Endodermal cell (in vitro differentiated cells): ENCODE data around the gene COL5A2. TPM values are rescaled to one million over a fixed set of nuclear protein-coding genes. Genes with fewer than 3 reads are reported as not detected.

Experiments
- DNase-seq: peaks from one replicate; pipeline ENCODE4 v3.0.0-alpha.2; 2017
- H3K27ac ChIP-seq: 2 replicates; pipeline ENCODE4 v1.5.1; 2013; ENCODE audit warnings: mild to moderate bottlenecking, low read depth, low read length, moderate library complexity
- H3K27me3 ChIP-seq: 2 replicates; pipeline ENCODE4 v1.6.1; 2013; ENCODE audit warnings: mild to moderate bottlenecking, low read length, moderate library complexity; ENCODE audit not compliant: insufficient read depth, control insufficient read depth, poor library complexity, severe bottlenecking
- H3K36me3 ChIP-seq: 2 replicates; pipeline ENCODE4 v1.7.0; 2013; ENCODE audit warnings: mild to moderate bottlenecking, low read length, moderate library complexity; ENCODE audit not compliant: control insufficient read depth, insufficient read depth
- H3K4me1 ChIP-seq: one replicate; pipeline ENCODE4 v1.7.0; 2013; ENCODE audit warnings: low read length; ENCODE audit not compliant: control insufficient read depth, insufficient read depth
- H3K4me3 ChIP-seq: 2 replicates; pipeline ENCODE4 v1.5.1; 2013; ENCODE audit warnings: mild to moderate bottlenecking, low read length, moderate library complexity
- H3K9ac ChIP-seq: 2 replicates; pipeline ENCODE4 v1.6.1; 2013; ENCODE audit warnings: mild to moderate bottlenecking, low read length, moderate library complexity; ENCODE audit not compliant: poor library complexity, severe bottlenecking; ENCODE audit errors: extremely low read depth
- H3K9me3 ChIP-seq: 2 replicates; pipeline ENCODE4 v1.6.1; 2013; ENCODE audit warnings: mild to moderate bottlenecking, low read length, moderate library complexity; ENCODE audit not compliant: control insufficient read depth
- H3K27ac Mint-ChIP-seq: 2 replicates; pipeline ENCODE4 v1.8.0; 2020; ENCODE audit warnings: mixed read lengths
- H3K27me3 Mint-ChIP-seq: 2 replicates; pipeline ENCODE4 v1.8.0; 2021; ENCODE audit warnings: mild to moderate bottlenecking, mixed read lengths; ENCODE audit not compliant: insufficient read depth
- H3K36me3 Mint-ChIP-seq: 2 replicates; pipeline ENCODE4 v1.8.0; 2020; ENCODE audit warnings: low read depth, mixed read lengths
- H3K4me1 Mint-ChIP-seq: 2 replicates; pipeline ENCODE4 v1.8.0; 2020; ENCODE audit warnings: mixed read lengths
- H3K4me3 Mint-ChIP-seq: 2 replicates; pipeline ENCODE4 v1.8.0; 2020; ENCODE audit warnings: mild to moderate bottlenecking, moderate library complexity, mixed read lengths
- H3K9me3 Mint-ChIP-seq: 2 replicates; pipeline ENCODE4 v1.8.0; 2020; ENCODE audit warnings: mild to moderate bottlenecking, mixed read lengths
- WGBS, 2 experiments: methylation state at CpG; one replicate each; pipeline versions ENCODE4 v1.1.5 to v1.1.7; 2013; ENCODE audit warnings: missing lambda C conversion rate in 2 of 2, mixed read lengths in 1 of 2; ENCODE audit not compliant: insufficient coverage in 1 of 2, insufficient read length in 1 of 2; 5-methylcytosine and 5-hydroxymethylcytosine counted together
- total RNA-seq, 2 donors: library from RNA; stranded (reverse); fragmentation: NEBNext Ultra II Directional in 1 of 2; extraction: Animal tissue kit (Norgen Biotek cat#: 25700) in 1 of 2; gene quantifications; 2 replicates in 1 of 2; 3 replicates in 1 of 2; pipeline ENCODE4 v1.2.1, GENCODE V29; 2021
- TF ChIP-seq, protein P1 (sequence below): fragments of 200-600 bp; sonication (generic); conservative IDR thresholded peaks from 2 replicates; pipeline ENCODE4 v1.5.0; 2021; ENCODE audit warnings: antibody characterized with exemption, mild to moderate bottlenecking

The COL5A2 gene
- total RNA-seq, 2 donors from 2014 or later, result 117 to 153 TPM

DNA sequence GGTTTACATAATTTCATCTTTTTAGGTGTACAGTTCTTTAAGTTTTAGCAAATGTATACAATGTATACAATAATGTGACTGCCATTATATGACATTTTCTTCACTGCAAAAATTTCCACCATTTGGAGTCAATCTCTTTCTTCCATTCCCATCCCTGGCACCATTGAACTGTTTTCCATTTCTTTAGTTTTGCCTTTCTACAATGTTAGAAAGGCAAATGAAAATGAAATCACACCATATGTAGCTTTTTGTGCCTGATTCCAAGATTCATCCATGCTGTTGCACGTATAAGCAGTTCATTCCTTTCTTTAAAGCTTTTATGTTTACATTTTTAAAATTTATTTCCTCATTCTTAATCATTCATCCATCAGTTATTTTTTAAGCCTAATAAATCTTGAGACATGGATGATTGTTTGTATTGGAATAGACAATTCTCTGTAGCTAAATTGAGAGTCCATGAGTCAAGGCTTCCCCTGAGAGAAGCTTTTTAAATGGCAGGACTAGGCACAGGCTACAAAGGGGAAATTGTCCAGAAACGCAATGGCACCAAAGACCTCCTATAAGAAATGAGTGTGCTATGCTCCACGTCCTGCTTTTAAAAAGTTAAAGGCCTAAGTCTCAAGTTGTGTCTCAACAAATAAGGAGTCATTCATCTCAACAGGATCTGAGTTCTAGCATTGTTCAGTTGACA lies 8.7 kb upstream of the COL5A2 start:
- TF ChIP-seq, protein P1, sequence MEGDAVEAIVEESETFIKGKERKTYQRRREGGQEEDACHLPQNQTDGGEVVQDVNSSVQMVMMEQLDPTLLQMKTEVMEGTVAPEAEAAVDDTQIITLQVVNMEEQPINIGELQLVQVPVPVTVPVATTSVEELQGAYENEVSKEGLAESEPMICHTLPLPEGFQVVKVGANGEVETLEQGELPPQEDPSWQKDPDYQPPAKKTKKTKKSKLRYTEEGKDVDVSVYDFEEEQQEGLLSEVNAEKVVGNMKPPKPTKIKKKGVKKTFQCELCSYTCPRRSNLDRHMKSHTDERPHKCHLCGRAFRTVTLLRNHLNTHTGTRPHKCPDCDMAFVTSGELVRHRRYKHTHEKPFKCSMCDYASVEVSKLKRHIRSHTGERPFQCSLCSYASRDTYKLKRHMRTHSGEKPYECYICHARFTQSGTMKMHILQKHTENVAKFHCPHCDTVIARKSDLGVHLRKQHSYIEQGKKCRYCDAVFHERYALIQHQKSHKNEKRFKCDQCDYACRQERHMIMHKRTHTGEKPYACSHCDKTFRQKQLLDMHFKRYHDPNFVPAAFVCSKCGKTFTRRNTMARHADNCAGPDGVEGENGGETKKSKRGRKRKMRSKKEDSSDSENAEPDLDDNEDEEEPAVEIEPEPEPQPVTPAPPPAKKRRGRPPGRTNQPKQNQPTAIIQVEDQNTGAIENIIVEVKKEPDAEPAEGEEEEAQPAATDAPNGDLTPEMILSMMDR, result no peak
- no peaks in the 10 kb centered on the region for H3K4me1 ChIP-seq
- Mint-ChIP-seq H3K36me3 (no peaks in the 10 kb centered on the region), H3K4me1 (peaks cover 5% of the 10 kb centered on the region), H3K27ac (no peak overlapping the region), H3K27me3 (no peaks in the 10 kb centered on the region), H3K4me3 (no peak overlapping the region), H3K9me3 (peaks cover 8% of the 10 kb centered on the region)
- H3K27me3 ChIP-seq, result no peaks in the 10 kb centered on the region
- no peak overlapping the region for H3K4me3 ChIP-seq
- 84 to 92% methylated on average over 2 to 3 of the region's 3 CpGs for WGBS, 2 experiments
- no peak overlapping the region for H3K9ac ChIP-seq
- no peak for DNase-seq
- H3K36me3 ChIP-seq, result no peaks in the 10 kb centered on the region
- H3K27ac ChIP-seq, result peak overlapping the region; percentile 36
- peaks cover 13% of the 10 kb centered on the region for H3K9me3 ChIP-seq

DNA sequence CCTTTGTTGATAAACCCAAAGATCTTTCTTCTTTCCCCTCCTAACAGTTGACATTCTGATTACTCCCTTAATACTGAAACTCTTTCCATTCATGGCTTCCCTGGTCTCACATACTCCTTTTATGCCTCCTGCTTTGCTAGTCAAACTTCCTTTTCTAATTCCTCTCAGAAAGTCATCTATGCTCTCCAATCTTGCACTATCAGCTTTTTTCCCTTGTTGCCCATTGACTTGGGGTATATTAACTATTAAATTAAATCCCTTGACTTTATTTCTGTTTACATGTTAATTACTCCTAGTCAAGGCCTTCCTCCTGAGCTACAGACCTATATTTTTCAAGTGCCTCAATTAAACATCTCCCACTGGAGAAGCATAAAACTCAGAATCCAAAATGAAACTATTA lies 3.6 kb upstream of the COL5A2 start:
- no peak overlapping the region for H3K9ac ChIP-seq
- peaks cover 3% of the 10 kb centered on the region for H3K9me3 Mint-ChIP-seq
- H3K27me3 Mint-ChIP-seq, result no peaks in the 10 kb centered on the region
- H3K4me3 ChIP-seq, result no peak overlapping the region
- TF ChIP-seq, protein P1, result no peak
- H3K4me1 ChIP-seq, result peaks cover 3% of the 10 kb centered on the region
- peaks cover 30% of the 10 kb centered on the region for H3K4me1 Mint-ChIP-seq
- no peaks in the 10 kb centered on the region for H3K36me3 Mint-ChIP-seq
- no peak overlapping the region for H3K27ac ChIP-seq
- no peak overlapping the region for H3K4me3 Mint-ChIP-seq
- H3K27ac Mint-ChIP-seq, result no peak overlapping the region
- peaks cover 5% of the 10 kb centered on the region for H3K9me3 ChIP-seq
- no peaks in the 10 kb centered on the region for H3K27me3 ChIP-seq
- DNase-seq, result no peak
- no peaks in the 10 kb centered on the region for H3K36me3 ChIP-seq

DNA sequence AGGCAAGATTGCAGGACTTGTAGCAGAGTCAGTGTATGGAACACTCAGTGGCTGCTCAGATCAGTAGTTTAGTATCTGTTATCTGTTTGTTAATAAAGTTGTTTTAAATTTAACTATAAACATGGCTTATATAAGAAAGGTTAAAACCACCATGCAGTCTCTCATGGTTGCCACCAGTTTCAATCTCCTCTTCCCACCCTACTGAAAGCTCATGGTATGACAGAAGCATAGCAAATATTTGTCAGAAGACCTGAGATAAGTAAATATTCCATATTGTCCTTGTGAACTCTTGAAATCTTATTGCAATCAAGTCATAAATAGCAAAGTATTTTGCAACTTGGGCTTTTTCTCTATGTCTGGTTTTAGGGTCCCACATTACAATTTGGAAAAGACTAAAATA lies 2.1 kb upstream of the COL5A2 start:
- Mint-ChIP-seq H3K36me3 (no peaks in the 10 kb centered on the region), H3K27me3 (no peaks in the 10 kb centered on the region), H3K4me1 (peaks cover 41% of the 10 kb centered on the region), H3K9me3 (no peaks in the 10 kb centered on the region), H3K4me3 (no peak overlapping the region), H3K27ac (no peak overlapping the region)
- H3K27ac ChIP-seq, result no peak overlapping the region
- H3K4me3 ChIP-seq, result no peak overlapping the region
- H3K36me3 ChIP-seq, result no peaks in the 10 kb centered on the region
- H3K9ac ChIP-seq, result no peak overlapping the region
- DNase-seq, result no peak
- H3K27me3 ChIP-seq, result no peaks in the 10 kb centered on the region
- TF ChIP-seq, protein P1, result no peak
- H3K4me1 ChIP-seq, result peaks cover 3% of the 10 kb centered on the region
- H3K9me3 ChIP-seq, result peaks cover 5% of the 10 kb centered on the region
